PC-9 (cell line): ENCODE data around the gene FBXL14. TPM values are rescaled to one million over a fixed set of nuclear protein-coding genes. Genes with fewer than 3 reads are reported as not detected.

Source experiments
- BruUV-seq: library from RNA; stranded (reverse); fragments of 400-500 nt; replicated peaks from 2 replicates; lab custom pipeline; 2021; lab: Mats Ljungman, UMichigan
- CTCF ChIA-PET: fragments of 300-600 bp; sonication (Branson Sonifier 250); formaldehyde crosslinking; loops from one replicate; lab custom pipeline; 2022; ENCODE audit warnings: antibody characterized with exemption; lab: Charles Lee
- POLR2A ChIA-PET: fragments of 300-600 bp; sonication (Branson Sonifier 250); formaldehyde crosslinking; loops from one replicate; lab custom pipeline; 2022; ENCODE audit warnings: antibody characterized with exemption; ENCODE audit not compliant: unreplicated experiment; lab: Charles Lee
- DNase-seq, 2 experiments: peaks; one replicate each; pipeline versions ENCODE4 v3.0.0 to v3.0.0-alpha.2; 2015 to 2022; ENCODE audit warnings: mixed read lengths in 1 of 2
- H2AFZ ChIP-seq: fragments of 200-600 bp; sonication (generic); 2 replicates; pipeline ENCODE4 v1.8.1; 2017; ENCODE audit warnings: antibody characterized with exemption
- H3F3A ChIP-seq: fragments of 200-600 bp; sonication (generic); 2 replicates; pipeline ENCODE4 v1.8.1; 2017; ENCODE audit warnings: antibody characterized with exemption, mild to moderate bottlenecking, low read depth; ENCODE audit not compliant: insufficient read depth
- H3K27ac ChIP-seq: fragments of 200-600 bp; sonication (generic); 2 replicates; pipeline ENCODE4 v1.6.1; 2016; ENCODE audit warnings: mixed run types
- H3K27me3 ChIP-seq: fragments of 200-600 bp; sonication (generic); 2 replicates; pipeline ENCODE4 v1.6.1; 2016; ENCODE audit warnings: low read depth, mixed run types; ENCODE audit not compliant: insufficient read depth
- H3K36me3 ChIP-seq: fragments of 200-600 bp; sonication (generic); 2 replicates; pipeline ENCODE4 v1.6.1; 2016; ENCODE audit warnings: low read depth, mixed run types
- H3K4me1 ChIP-seq: fragments of 200-600 bp; sonication (generic); replicated peaks from 2 replicates; pipeline ENCODE4 v1.6.1; 2016; ENCODE audit warnings: mixed run types; ENCODE audit not compliant: insufficient read depth
- H3K4me2 ChIP-seq: fragments of 200-600 bp; sonication (generic); 2 replicates; pipeline ENCODE4 v1.6.1; 2017; ENCODE audit warnings: mixed run types
- H3K4me3 ChIP-seq: fragments of 200-600 bp; sonication (generic); 2 replicates; pipeline ENCODE4 v1.6.1; 2016; ENCODE audit warnings: mixed run types
- H3K79me2 ChIP-seq: fragments of 200-600 bp; sonication (generic); 2 replicates; pipeline ENCODE4 v1.6.1; 2017; ENCODE audit warnings: low read depth, mixed run types
- H3K9me2 ChIP-seq: fragments of 200-600 bp; sonication (generic); 2 replicates; pipeline ENCODE4 v1.8.1; 2017; ENCODE audit warnings: mild to moderate bottlenecking; ENCODE audit not compliant: insufficient read depth
- H3K9me3 ChIP-seq: fragments of 200-600 bp; sonication (generic); 2 replicates; pipeline ENCODE4 v1.8.1; 2016; ENCODE audit warnings: low read depth; ENCODE audit not compliant: insufficient read depth
- H4K20me1 ChIP-seq: fragments of 200-600 bp; sonication (generic); 2 replicates; pipeline ENCODE4 v1.8.1; 2017; ENCODE audit not compliant: insufficient read depth
- EZH2 ChIP-seq: fragments of 200-600 bp; sonication (generic); IDR thresholded peaks from 2 replicates; pipeline ENCODE4 v1.8.0; 2017; ENCODE audit warnings: antibody characterized with exemption, low read depth
- intact Hi-C: fragments of 100-400 bp; cut with micrococcal nuclease; formaldehyde crosslinking; loops from one replicate; pipeline ENCODE4 v1.10.0; 2022; ENCODE audit not compliant: unreplicated experiment
- total RNA-seq: library from RNA; stranded (reverse); gene quantifications from 2 replicates; pipeline ENCODE4 v1.2.3, GENCODE V29; 2021
- TF ChIP-seq, protein P1 (sequence below): fragments of 200-600 bp; sonication (generic); conservative IDR thresholded peaks from 2 replicates; pipeline ENCODE4 v1.6.1; 2017; ENCODE audit warnings: mixed run types, antibody characterized with exemption, mild to moderate bottlenecking, moderate library complexity

Gene FBXL14
- total RNA-seq, 1 experiment from 2014 or later, result 21.1 TPM

DNA sequence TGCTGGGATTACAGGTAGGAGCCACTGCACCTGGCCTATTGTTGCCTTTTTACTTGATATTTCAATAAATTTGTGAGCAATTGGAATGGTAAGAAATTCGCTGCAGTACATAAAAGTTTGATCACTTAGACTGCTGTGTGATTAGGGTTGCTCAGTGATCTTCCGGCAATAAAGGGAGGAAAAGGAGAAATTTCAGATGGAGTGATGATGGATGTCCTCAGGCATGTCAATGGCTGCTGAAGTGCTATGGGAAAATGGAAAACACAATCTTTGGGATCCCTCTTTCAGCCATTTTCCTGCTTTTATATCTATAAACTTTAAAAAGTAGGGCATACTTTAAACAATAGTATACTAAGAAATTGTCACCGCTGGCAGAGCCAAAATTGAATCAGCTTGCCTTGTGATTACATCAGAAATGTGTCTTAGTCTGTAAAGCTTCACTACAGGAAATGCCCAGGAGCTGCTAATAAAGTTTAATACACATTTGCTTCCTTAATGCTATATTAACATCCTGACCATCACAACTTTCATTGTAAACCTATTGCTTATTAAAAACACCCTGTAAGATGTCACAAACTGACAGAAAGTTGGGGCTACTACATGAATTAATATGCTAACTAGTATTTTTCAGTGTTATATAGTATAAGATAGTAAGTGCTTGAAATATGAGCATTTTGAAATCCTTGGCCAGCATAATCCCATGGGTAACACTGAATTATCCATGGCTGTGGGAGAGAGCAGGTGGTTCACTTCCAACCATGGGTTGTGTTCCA is 13.7 kb upstream of the FBXL14 start:
- no TSS peak for BruUV-seq
- Histone ChIP-seq H3K36me3 (no peaks in the 10 kb centered on the region), H3K27ac (peak overlapping the region; percentile 38; the same call in 1 of the 2 replicates), H3K27me3 (no peaks in the 10 kb centered on the region), H3K9me2 (no peaks in the 10 kb centered on the region), H3K79me2 (no peaks in the 10 kb centered on the region), H2AFZ (peak overlapping the region; percentile 59; the same call in 1 of the 2 replicates), H3F3A (peaks cover 20% of the 10 kb centered on the region), H3K4me1 (peaks cover 29% of the 10 kb centered on the region), H4K20me1 (no peaks in the 10 kb centered on the region), H3K9me3 (no peaks in the 10 kb centered on the region), H3K4me3 (no peak overlapping the region), H3K4me2 (peak overlapping the region; percentile 14; the same call in 1 of the 2 replicates)
- TF ChIP-seq EZH2, result no peak
- TF ChIP-seq, protein P1, sequence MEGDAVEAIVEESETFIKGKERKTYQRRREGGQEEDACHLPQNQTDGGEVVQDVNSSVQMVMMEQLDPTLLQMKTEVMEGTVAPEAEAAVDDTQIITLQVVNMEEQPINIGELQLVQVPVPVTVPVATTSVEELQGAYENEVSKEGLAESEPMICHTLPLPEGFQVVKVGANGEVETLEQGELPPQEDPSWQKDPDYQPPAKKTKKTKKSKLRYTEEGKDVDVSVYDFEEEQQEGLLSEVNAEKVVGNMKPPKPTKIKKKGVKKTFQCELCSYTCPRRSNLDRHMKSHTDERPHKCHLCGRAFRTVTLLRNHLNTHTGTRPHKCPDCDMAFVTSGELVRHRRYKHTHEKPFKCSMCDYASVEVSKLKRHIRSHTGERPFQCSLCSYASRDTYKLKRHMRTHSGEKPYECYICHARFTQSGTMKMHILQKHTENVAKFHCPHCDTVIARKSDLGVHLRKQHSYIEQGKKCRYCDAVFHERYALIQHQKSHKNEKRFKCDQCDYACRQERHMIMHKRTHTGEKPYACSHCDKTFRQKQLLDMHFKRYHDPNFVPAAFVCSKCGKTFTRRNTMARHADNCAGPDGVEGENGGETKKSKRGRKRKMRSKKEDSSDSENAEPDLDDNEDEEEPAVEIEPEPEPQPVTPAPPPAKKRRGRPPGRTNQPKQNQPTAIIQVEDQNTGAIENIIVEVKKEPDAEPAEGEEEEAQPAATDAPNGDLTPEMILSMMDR, result no peak
- DNase-seq, result no peak
- ChIA-PET POLR2A (interaction anchor here (0.6 kb wide), 1 partner anchor 1037 kb away, joined by 3 read pairs; no protein-coding TSS in a partner anchor), CTCF (no interaction called here)
- intact Hi-C loops, result loop anchor here (5.0 kb wide), 3 partner anchors 661 to 791 kb away; partner anchors contain the start of gene RAD52

DNA sequence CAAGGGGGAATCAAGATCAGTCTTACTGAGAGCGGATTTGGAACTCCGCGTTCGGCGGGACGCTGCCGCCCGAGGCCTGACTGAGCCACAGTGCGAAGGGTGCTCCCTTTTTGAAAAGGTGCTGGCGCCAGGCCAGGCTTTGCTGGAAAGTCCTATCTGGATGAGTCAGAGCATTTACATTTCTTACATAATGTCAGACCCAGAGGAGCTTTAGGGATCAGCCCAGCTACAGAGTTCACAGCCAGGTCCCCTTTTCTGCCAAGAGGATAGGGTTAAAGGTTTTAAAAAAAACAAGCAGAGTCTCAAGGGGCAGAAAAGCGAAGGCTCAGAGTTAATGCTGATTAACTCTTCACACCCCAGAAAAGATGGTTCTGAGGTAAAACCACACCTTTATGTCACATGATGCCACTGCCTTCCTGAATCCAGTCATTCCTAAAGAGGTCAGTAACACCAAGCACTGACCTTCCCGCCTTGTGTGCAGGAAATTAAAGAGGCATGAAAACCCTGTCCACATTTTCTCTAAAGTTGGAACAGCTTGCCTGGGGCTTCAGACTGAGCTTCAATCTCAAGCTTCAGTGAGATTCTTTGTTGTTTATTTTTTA is 11.7 kb upstream of the FBXL14 start:
- Histone ChIP-seq H3K9me3 (no peaks in the 10 kb centered on the region), H2AFZ (peak overlapping the region; percentile 80), H3K27me3 (no peaks in the 10 kb centered on the region), H3K4me1 (peaks cover 29% of the 10 kb centered on the region), H3K27ac (peak overlapping the region; percentile 64), H3K4me2 (peak overlapping the region; percentile 78), H3K9me2 (no peaks in the 10 kb centered on the region), H3F3A (peaks cover 20% of the 10 kb centered on the region), H4K20me1 (no peaks in the 10 kb centered on the region), H3K79me2 (no peaks in the 10 kb centered on the region), H3K4me3 (peak overlapping the region; percentile 47), H3K36me3 (no peaks in the 10 kb centered on the region)
- TF ChIP-seq EZH2, result no peak
- TF ChIP-seq, protein P1, result no peak
- no TSS peak for BruUV-seq
- ChIA-PET CTCF (interaction anchor here (1.7 kb wide), 1 partner anchor 488 kb away, joined by 10 read pairs; no protein-coding TSS in a partner anchor), POLR2A (interaction anchor here (0.6 to 1.2 kb wide), 9 partner anchors 11 to 1352 kb away, joined by 3 to 15 read pairs (median 6); partner anchors contain the start of gene FBXL14)
- intact Hi-C loops, result loop anchor here (5.0 kb wide), 3 partner anchors 659 to 789 kb away; partner anchors contain the start of gene RAD52
- DNase-seq, result peak; percentile 94
